Karpas-422 (cell line): ENCODE data around the gene TRAF3. TPM values are rescaled to one million over a fixed set of nuclear protein-coding genes. Genes with fewer than 3 reads are reported as not detected.

ENCODE experiments used
- DNase-seq: peaks from one replicate; pipeline ENCODE4 v3.0.0-alpha.2; 2015
- H2AFZ ChIP-seq: fragments of 200-600 bp; sonication (generic); 2 replicates; pipeline ENCODE4 v1.6.1; 2014; ENCODE audit warnings: antibody characterized with exemption, low read length, mixed read lengths
- H3K27ac ChIP-seq: fragments of 200-600 bp; sonication (generic); 2 replicates; pipeline ENCODE4 v1.5.1; 2014; ENCODE audit warnings: mild to moderate bottlenecking, low read length, moderate library complexity
- H3K27me3 ChIP-seq: fragments of 200-600 bp; sonication (generic); 2 replicates; pipeline ENCODE4 v1.6.1; 2014; ENCODE audit warnings: low read length, mixed read lengths
- H3K36me3 ChIP-seq: fragments of 200-600 bp; sonication (generic); 2 replicates; pipeline ENCODE4 v1.6.1; 2014; ENCODE audit warnings: low read length, mixed read lengths; ENCODE audit not compliant: insufficient read depth
- H3K4me1 ChIP-seq: fragments of 200-600 bp; sonication (generic); 2 replicates; pipeline ENCODE4 v1.6.1; 2014; ENCODE audit warnings: mild to moderate bottlenecking, low read length, mixed read lengths
- H3K4me2 ChIP-seq: fragments of 200-600 bp; sonication (generic); 2 replicates; pipeline ENCODE4 v1.6.1; 2014; ENCODE audit warnings: low read length, low read depth, mild to moderate bottlenecking; ENCODE audit not compliant: poor library complexity, severe bottlenecking
- H3K4me3 ChIP-seq: fragments of 200-600 bp; sonication (generic); 2 replicates; pipeline ENCODE4 v1.5.1; 2014; ENCODE audit warnings: mild to moderate bottlenecking, antibody characterized with exemption, low read length, mixed read lengths
- H3K79me2 ChIP-seq: fragments of 200-600 bp; sonication (generic); 2 replicates; pipeline ENCODE4 v1.6.1; 2014; ENCODE audit warnings: mild to moderate bottlenecking, low read length, mixed read lengths
- H3K9ac ChIP-seq: fragments of 200-600 bp; sonication (generic); 2 replicates; pipeline ENCODE4 v1.6.0; 2014; ENCODE audit warnings: low read length
- H3K9me2 ChIP-seq: fragments of 200-600 bp; sonication (generic), shearing (Covaris generic); replicated peaks from 2 replicates; pipeline ENCODE4 v1.6.0; 2014; ENCODE audit warnings: mild to moderate bottlenecking, low read length, moderate library complexity; ENCODE audit not compliant: insufficient read depth
- H3K9me3 ChIP-seq: fragments of 300-700, 200-600 bp; sonication (generic); 2 replicates; pipeline ENCODE4 v1.6.1; 2014; ENCODE audit warnings: low read length, mixed read lengths
- H4K20me1 ChIP-seq: fragments of 200-600 bp; sonication (generic); 2 replicates; pipeline ENCODE4 v1.6.1; 2014; ENCODE audit warnings: mild to moderate bottlenecking, antibody characterized with exemption, low read length, low read depth; ENCODE audit not compliant: insufficient read depth
- total RNA-seq: library from RNA; depleted of rRNA; stranded (reverse); fragments of >200 nt; shearing (Covaris generic); gene quantifications from 2 replicates; pipeline ENCODE4 v1.2.3, GENCODE V29; 2014; ENCODE audit warnings: low replicate concordance

The TRAF3 gene
- total RNA-seq, 1 experiment from 2014 or later = 79.1 TPM

DNA sequence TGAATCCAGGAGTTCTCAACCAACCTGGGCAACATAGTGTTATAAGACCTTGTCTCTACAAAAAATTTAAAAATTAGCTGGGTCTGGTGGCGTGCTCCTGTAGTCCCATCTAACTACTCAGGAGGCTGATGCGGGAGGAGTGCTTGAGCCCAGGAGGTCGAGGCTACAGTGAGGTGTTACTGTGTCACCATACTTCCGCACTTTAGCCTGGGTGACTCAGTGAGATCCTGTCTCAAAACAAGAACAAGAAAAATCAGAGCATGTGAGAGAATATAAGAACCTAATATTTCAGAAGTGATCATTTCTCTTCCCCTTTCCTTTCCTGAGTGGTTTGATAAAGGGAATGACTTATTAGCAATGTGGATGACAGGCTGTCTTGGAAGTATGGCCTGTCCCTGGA, 9.5 kb downstream of the TRAF3 start:
- Histone ChIP-seq H3K9ac (no peak overlapping the region), H3K36me3 (peaks cover 60% of the 10 kb centered on the region), H3K4me2 (no peak overlapping the region), H4K20me1 (peaks cover 37% of the 10 kb centered on the region), H3K79me2 (peaks cover 100% of the 10 kb centered on the region), H3K27me3 (no peaks in the 10 kb centered on the region), H3K9me3 (peaks cover 5% of the 10 kb centered on the region), H3K27ac (no peak overlapping the region), H3K4me3 (no peak overlapping the region), H2AFZ (no peak overlapping the region), H3K4me1 (peaks cover 39% of the 10 kb centered on the region), H3K9me2 (no peaks in the 10 kb centered on the region)
- no peak for DNase-seq

DNA sequence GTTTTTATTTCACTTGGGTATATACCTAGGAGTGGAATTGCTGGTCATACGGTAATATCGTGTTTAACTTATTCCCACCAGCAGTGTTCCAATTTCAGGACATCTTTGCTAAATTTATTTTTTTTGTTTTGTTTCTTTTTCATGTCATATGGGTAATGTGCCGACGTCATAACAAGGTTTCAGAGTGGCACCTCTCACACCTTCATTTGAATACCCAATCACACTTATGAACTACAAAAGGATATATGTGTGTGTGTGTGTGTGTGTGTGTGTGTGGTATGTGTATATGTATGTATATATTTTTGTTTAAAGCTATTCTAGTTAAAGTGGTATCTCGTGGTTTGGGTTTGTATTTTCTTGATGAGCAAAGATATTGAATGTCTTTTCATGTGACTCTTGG, 12.1 kb downstream of the TRAF3 start:
- Histone ChIP-seq H3K9me3 (peaks cover 24% of the 10 kb centered on the region), H3K9ac (no peak overlapping the region), H4K20me1 (peaks cover 46% of the 10 kb centered on the region), H2AFZ (no peak overlapping the region), H3K27me3 (no peaks in the 10 kb centered on the region), H3K36me3 (peaks cover 78% of the 10 kb centered on the region), H3K9me2 (no peaks in the 10 kb centered on the region), H3K4me1 (peaks cover 22% of the 10 kb centered on the region), H3K79me2 (peaks cover 100% of the 10 kb centered on the region), H3K27ac (no peak overlapping the region), H3K4me3 (no peak overlapping the region), H3K4me2 (no peak overlapping the region)
- DNase-seq = no peak

DNA sequence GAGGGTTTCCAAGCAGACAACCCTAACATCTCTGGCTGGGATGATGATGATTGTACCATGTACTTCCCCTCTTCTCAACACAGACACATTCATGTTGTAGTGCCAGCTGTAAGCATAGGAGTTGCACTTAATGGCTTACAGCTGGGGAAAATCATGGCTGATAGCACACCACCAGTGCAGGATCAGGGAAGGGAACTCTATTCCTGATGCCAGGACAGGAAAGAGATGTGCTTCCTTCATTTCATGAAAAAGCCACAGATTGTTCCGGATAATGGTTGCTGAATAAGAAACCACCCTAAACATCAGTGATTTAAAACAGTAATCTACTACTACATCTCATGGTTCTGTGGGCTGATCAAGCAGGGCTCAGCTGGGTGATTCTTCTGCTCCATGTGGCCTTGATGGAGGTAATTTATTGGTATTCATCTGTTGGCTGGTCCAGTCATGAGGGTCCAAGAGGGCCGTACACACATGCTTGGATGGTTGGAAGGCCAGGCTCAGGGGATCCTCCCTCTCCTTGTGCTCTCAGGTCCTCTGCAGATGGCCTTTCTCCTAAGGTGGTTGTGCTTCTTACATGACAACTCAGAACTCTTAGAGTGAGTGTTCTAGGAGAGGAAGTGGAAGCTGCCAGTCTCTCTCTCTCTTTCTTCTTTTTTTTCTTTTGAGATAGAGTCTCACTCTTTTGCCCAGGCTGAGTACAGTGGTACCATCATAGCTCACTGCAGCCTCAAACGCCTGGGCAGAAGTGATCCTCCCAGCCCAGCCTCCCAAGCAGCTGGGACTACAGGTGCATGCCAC, 16.5 kb downstream of the TRAF3 start:
- H4K20me1 ChIP-seq = peaks cover 57% of the 10 kb centered on the region
- H3K27ac ChIP-seq = no peak overlapping the region
- H3K4me1 ChIP-seq = peaks cover 42% of the 10 kb centered on the region
- H3K9ac ChIP-seq = no peak overlapping the region
- no peak overlapping the region for H2AFZ ChIP-seq
- DNase-seq = no peak
- H3K4me3 ChIP-seq = no peak overlapping the region
- H3K36me3 ChIP-seq = peaks cover 58% of the 10 kb centered on the region
- H3K9me2 ChIP-seq = no peaks in the 10 kb centered on the region
- no peaks in the 10 kb centered on the region for H3K27me3 ChIP-seq
- H3K4me2 ChIP-seq = no peak overlapping the region
- peaks cover 100% of the 10 kb centered on the region for H3K79me2 ChIP-seq
- H3K9me3 ChIP-seq = peaks cover 24% of the 10 kb centered on the region

DNA sequence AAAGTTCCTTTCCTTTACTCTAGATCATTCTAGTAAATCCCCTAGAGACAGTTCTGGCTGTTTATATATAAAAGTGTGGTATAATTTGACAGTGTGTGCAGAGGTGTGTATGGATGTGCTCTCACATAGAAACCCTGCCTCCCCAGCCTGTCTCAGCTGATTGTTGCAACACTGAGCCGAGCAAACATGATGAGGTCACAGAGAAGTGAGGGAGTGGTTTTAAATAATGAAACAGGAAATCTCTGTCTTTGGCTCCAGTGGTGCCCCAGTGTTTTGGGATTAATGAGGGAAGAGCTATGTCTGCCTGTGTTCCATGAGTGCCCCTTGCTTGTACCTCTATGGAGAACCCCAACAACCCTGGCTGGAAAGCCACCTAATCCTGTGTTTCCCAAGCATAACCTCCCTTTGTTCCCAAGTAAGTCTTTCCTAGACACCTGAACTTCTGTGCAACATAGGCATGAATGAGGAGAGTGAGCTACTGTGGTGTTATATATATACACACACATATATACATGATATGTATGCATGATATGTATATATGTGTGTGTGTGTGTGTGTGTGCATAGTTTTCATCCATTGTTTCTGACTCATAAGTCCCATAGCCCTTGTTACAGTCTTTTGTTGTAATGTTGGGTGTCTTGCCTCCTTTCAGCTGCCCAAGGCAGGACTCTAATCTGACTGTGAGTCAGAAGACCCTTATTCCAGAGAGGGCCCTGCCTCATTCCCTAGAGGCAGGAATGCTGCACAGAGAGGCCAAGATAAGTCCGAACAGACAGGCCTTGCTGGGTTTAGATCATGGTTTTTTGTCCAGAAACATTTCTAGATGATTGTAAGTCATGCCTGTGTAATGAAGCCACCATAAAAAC, 18.0 kb downstream of the TRAF3 start:
- peaks cover 71% of the 10 kb centered on the region for H4K20me1 ChIP-seq
- DNase-seq = peak; percentile 74
- no peak overlapping the region for H3K4me2 ChIP-seq
- peaks cover 51% of the 10 kb centered on the region for H3K36me3 ChIP-seq
- H3K9ac ChIP-seq = no peak overlapping the region
- no peaks in the 10 kb centered on the region for H3K27me3 ChIP-seq
- H2AFZ ChIP-seq = no peak overlapping the region
- peaks cover 100% of the 10 kb centered on the region for H3K79me2 ChIP-seq
- H3K9me2 ChIP-seq = no peaks in the 10 kb centered on the region
- no peak overlapping the region for H3K4me3 ChIP-seq
- H3K9me3 ChIP-seq = peaks cover 24% of the 10 kb centered on the region
- peaks cover 44% of the 10 kb centered on the region for H3K4me1 ChIP-seq
- H3K27ac ChIP-seq = peak overlapping the region; percentile 25

DNA sequence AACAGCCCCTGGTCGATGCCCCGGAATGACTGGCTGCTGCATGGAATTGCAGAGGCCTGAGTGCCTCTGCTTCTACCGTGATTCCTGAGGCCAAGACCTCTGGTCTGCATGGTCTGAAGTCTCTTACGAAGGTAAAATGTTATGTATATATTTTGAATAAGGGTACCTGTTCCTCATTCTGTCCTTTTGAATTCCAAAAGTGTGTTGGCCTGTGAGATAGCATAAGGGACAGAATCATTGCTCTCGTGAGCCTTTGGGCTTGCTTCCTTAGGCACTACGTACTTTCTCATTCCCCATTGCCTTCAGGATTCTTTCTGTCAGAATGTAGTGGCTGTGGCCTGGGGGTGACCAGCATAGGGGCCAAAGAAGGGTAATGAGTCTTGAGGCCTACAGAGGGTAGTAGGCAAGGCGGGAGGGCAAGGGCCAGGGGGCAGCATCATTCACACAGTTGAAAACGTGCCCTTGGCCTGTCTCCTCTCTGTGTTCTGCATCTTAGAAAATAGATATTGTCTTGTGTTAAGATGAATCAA, 19.5 kb downstream of the TRAF3 start:
- no peak for DNase-seq
- Histone ChIP-seq H3K79me2 (peaks cover 98% of the 10 kb centered on the region), H3K9me3 (peaks cover 20% of the 10 kb centered on the region), H3K36me3 (peaks cover 39% of the 10 kb centered on the region), H3K9ac (no peak overlapping the region), H3K4me3 (no peak overlapping the region), H2AFZ (no peak overlapping the region), H3K27me3 (no peaks in the 10 kb centered on the region), H3K4me2 (no peak overlapping the region), H4K20me1 (peaks cover 73% of the 10 kb centered on the region), H3K4me1 (peaks cover 44% of the 10 kb centered on the region), H3K27ac (peak overlapping the region; percentile 6; the same call in 1 of the 2 replicates), H3K9me2 (no peaks in the 10 kb centered on the region)

DNA sequence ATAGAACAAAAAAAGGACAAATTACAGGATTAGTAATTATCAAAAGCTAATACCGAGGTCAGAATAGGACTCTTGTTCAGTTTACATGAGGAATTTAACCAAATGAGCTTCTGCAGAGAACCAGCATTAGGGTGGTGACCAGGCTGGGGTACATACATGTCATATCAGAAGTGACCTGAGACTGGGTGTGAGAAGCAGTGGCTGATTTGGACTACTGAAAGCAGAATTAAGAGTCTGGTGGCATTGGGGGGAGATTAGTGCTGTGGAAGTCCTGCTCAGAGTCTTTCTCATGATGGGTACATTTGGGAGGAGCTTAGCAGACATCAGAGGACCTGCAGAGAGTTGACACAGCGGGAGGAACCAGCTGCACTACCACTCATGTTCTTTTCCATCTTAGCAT, 21.7 kb downstream of the TRAF3 start:
- H4K20me1 ChIP-seq = peaks cover 65% of the 10 kb centered on the region
- H3K36me3 ChIP-seq = peaks cover 17% of the 10 kb centered on the region
- no peaks in the 10 kb centered on the region; the same call in 1 of the 2 replicates for H3K9me3 ChIP-seq
- no peaks in the 10 kb centered on the region for H3K9me2 ChIP-seq
- peaks cover 54% of the 10 kb centered on the region for H3K4me1 ChIP-seq
- peak overlapping the region; percentile 16; the same call in 1 of the 2 replicates for H3K27ac ChIP-seq
- no peak overlapping the region for H2AFZ ChIP-seq
- no peak overlapping the region for H3K4me2 ChIP-seq
- no peak overlapping the region for H3K4me3 ChIP-seq
- no peaks in the 10 kb centered on the region for H3K27me3 ChIP-seq
- DNase-seq = no peak
- H3K79me2 ChIP-seq = peaks cover 97% of the 10 kb centered on the region
- H3K9ac ChIP-seq = no peak overlapping the region

DNA sequence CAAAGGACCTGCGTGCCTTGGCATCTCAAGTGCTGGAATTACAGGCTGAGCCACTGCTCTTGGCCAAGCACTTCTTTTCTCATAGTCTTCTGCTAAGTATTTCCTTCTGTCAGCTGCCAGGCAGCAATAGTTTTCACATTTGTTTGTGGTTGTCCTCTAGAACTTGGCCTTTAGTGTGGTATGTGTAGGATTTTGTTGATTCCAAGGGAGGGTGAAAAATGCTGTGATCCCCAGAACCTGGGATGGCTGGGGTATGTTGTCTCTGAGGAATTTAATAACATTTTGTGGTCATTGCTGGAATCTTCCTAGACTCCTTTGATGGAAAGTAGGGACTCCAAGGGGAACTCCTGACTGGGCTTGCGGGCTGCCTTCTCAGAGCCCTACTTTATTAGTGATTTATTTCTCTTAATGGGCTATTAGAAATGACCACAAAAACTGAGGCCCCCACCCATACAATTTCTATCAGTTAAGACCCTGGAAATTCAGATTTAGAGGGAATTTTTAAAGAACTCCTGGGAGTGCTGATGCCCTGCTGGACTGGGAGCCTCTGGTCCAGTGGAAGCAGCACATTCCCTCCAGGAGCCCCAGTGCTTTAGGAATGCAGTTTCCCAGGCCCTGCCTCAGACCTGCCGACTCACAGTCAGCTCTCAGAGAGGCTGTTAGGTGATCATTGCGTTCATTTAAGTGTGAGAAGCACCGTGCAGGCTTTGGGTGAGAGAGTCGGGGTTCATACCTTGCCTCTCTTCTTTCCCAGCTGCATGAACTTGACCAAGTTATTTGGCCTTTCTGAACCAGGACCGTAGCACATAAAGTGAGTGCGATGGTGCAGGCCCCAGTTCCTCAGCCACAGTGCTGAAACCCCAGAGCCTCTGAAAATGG, 22.7 kb downstream of the TRAF3 start:
- Histone ChIP-seq H3K9me3 (no peaks in the 10 kb centered on the region), H2AFZ (no peak overlapping the region), H3K27me3 (no peaks in the 10 kb centered on the region), H3K36me3 (peaks cover 11% of the 10 kb centered on the region; the same call in 1 of the 2 replicates), H3K4me2 (no peak overlapping the region), H3K27ac (no peak overlapping the region), H3K4me3 (no peak overlapping the region), H3K79me2 (peaks cover 97% of the 10 kb centered on the region), H3K4me1 (peaks cover 54% of the 10 kb centered on the region), H3K9me2 (no peaks in the 10 kb centered on the region), H3K9ac (no peak overlapping the region), H4K20me1 (peaks cover 61% of the 10 kb centered on the region)
- no peak for DNase-seq
